ENCODE results near the gene DHX30. TPM values are rescaled to one million over a fixed set of nuclear protein-coding genes. Genes with fewer than 3 reads are reported as not detected.

Gene DHX30
- total and polyA plus RNA-seq, 10 donors, result 31.9 to 73.5 (median 57.3) TPM

GRCh38 chr3:47899495-47900108, 96.7 kb downstream of the DHX30 start:
- no peaks in the 10 kb centered on the region for H3K4me1 ChIP-seq
- WGBS, 5 donors, result 93 to 98% (median 96%) methylated on average over 3 of the region's 3 CpGs
- DNase-seq, result no peak
- no peaks in the 10 kb centered on the region for H3K27me3 ChIP-seq (replicated peaks in 1 of 7)
- H3K36me3 ChIP-seq, result peaks cover 0 to 86% (median 9%) of the 10 kb centered on the region in 6 donors
- H3K9me3 ChIP-seq, result no peaks in the 10 kb centered on the region
- H3K4me3 ChIP-seq, result no peak overlapping the region
- TF ChIP-seq CTCF (IDR thresholded peaks at IDR 0.05 in 8 of 11, conservative IDR thresholded peaks at IDR 0.05 in 3 of 11) (no peak), POLR2A (IDR thresholded peaks at IDR 0.05) (no peak), POLR2AphosphoS5 (IDR thresholded peaks at IDR 0.05) (no peak)
- H3K27ac ChIP-seq, result no peak overlapping the region
- intact Hi-C loops (cut with DNase I; ENCODE audit: low total_unique reads), result no loop called here

Small RNA genes lying within 50 kb of the gene (microRNA-seq; reads per million reads assigned to microRNA genes)
- gene MIR1226, result 16.7 to 36.1 (median 22.1) reads per million in 3 donors

Small RNA genes lying within 50 kb of the gene (small RNA-seq; reads per million reads assigned to genes)
- 0 to 0.75 (median 0.45) reads per million in 4 donors for gene MIR1226
- gene RF02271, result 0 reads per million in 4 donors

Other genes starting within 250 kb of the DHX30 start
- under 1 TPM in 4 of 7 donors, not detected in 3; 0.17 to 0.34 (median 0.23) TPM for gene CSPG5, start 224.3 kb upstream of the DHX30 start, total RNA-seq
- under 1 TPM in 2 of 3 donors, not detected in 1; 0.09 to 0.10 TPM for gene CSPG5, start 224.3 kb upstream of the DHX30 start, polyA plus RNA-seq
- 10 to 100 TPM; 40.4 to 82.9 (median 66.4) TPM for gene SMARCC1, start 21.2 kb upstream of the DHX30 start, total RNA-seq
- gene SMARCC1, start 21.2 kb upstream of the DHX30 start, polyA plus RNA-seq, result 10 to 100 TPM; 10.5 to 14.9 (median 11.7) TPM
- 100 to 1,000 TPM in 5 of 7 donors, 10 to 100 TPM in 2; 92.9 to 163 (median 109) TPM for gene MAP4, start 213.3 kb downstream of the DHX30 start, total RNA-seq
- gene MAP4, start 213.3 kb downstream of the DHX30 start, polyA plus RNA-seq, result 10 to 100 TPM; 22.3 to 51.4 (median 25.0) TPM

Measured in spleen (tissue), 11 donors.